Measurements from ENCODE around the gene SMC4.

Gene SMC4

GRCh38 chr3:160445854-160446253 is 46.4 kb downstream of the SMC4 start:
- H3K4me1 ChIP-seq (ENCODE audit: low read length) = peaks cover 17% of the 10 kb centered on the region
- H4K20me1 ChIP-seq (ENCODE audit: insufficient read depth, low read length) = peaks cover 4% of the 10 kb centered on the region; the same call in 1 of the 2 replicates
- H3K27ac ChIP-seq (ENCODE audit: low read length) = no peak overlapping the region
- no peak overlapping the region for H3K4me2 ChIP-seq (ENCODE audit: low read length)
- no peaks in the 10 kb centered on the region for H3K9me3 ChIP-seq (ENCODE audit: insufficient read depth, low read length)
- H2AFZ ChIP-seq (ENCODE audit: low read depth, low read length) = no peak overlapping the region
- peaks cover 79% of the 10 kb centered on the region for H3K79me2 ChIP-seq (ENCODE audit: low read length)
- H3K36me3 ChIP-seq (replicated peaks; ENCODE audit: low read depth, low read length) = peaks cover 32% of the 10 kb centered on the region
- H3K9ac ChIP-seq (ENCODE audit: low read length) = no peak overlapping the region
- TF ChIP-seq CTCF (IDR thresholded peaks at IDR 0.05; ENCODE audit: low read depth, low read length) (no peak), EZH2phosphoT487 (IDR thresholded peaks at IDR 0.05; ENCODE audit: low read depth) (no peak)
- no peak overlapping the region for H3K4me3 ChIP-seq (ENCODE audit: low read length)
- H3K27me3 ChIP-seq (ENCODE audit: low read depth, low read length) = no peaks in the 10 kb centered on the region

GRCh38 chr3:160446522-160447056 is 47.1 kb downstream of the SMC4 start:
- Histone ChIP-seq H3K4me2 (ENCODE audit: low read length) (no peak overlapping the region), H3K4me3 (ENCODE audit: low read length) (no peak overlapping the region), H2AFZ (ENCODE audit: low read depth, low read length) (no peak overlapping the region), H3K36me3 (replicated peaks; ENCODE audit: low read depth, low read length) (peaks cover 28% of the 10 kb centered on the region), H3K79me2 (ENCODE audit: low read length) (peaks cover 73% of the 10 kb centered on the region), H3K4me1 (ENCODE audit: low read length) (peaks cover 17% of the 10 kb centered on the region), H3K9me3 (ENCODE audit: insufficient read depth, low read length) (no peaks in the 10 kb centered on the region), H3K27ac (ENCODE audit: low read length) (no peak overlapping the region), H3K27me3 (ENCODE audit: low read depth, low read length) (no peaks in the 10 kb centered on the region), H3K9ac (ENCODE audit: low read length) (no peak overlapping the region), H4K20me1 (ENCODE audit: insufficient read depth, low read length) (no peaks in the 10 kb centered on the region)
- no peak for TF ChIP-seq CTCF (IDR thresholded peaks at IDR 0.05; ENCODE audit: low read depth, low read length)

- Histone ChIP-seq H3K4me2 (ENCODE audit: low read length) (no peak overlapping the region), H3K36me3 (replicated peaks; ENCODE audit: low read depth, low read length) (peaks cover 23% of the 10 kb centered on the region), H3K9ac (ENCODE audit: low read length) (no peak overlapping the region), H3K27me3 (ENCODE audit: low read depth, low read length) (no peaks in the 10 kb centered on the region), H3K27ac (ENCODE audit: low read length) (no peak overlapping the region), H3K79me2 (ENCODE audit: low read length) (peaks cover 65% of the 10 kb centered on the region), H4K20me1 (ENCODE audit: insufficient read depth, low read length) (no peaks in the 10 kb centered on the region), H3K9me3 (ENCODE audit: insufficient read depth, low read length) (no peaks in the 10 kb centered on the region), H3K4me1 (ENCODE audit: low read length) (peaks cover 17% of the 10 kb centered on the region), H2AFZ (ENCODE audit: low read depth, low read length) (no peak overlapping the region), H3K4me3 (ENCODE audit: low read length) (no peak overlapping the region)
- no peak for TF ChIP-seq CTCF (IDR thresholded peaks at IDR 0.05; ENCODE audit: low read depth, low read length)
- no peak for TF ChIP-seq EZH2phosphoT487 (IDR thresholded peaks at IDR 0.05; ENCODE audit: low read depth)
Observed at GRCh38 chr3:160447544-160447943, 48.1 kb downstream of the SMC4 start.

- peaks cover 52% of the 10 kb centered on the region for H3K79me2 ChIP-seq (ENCODE audit: low read length)
- H2AFZ ChIP-seq (ENCODE audit: low read depth, low read length) = peak overlapping the region; percentile 78
- H3K4me2 ChIP-seq (ENCODE audit: low read length) = peak overlapping the region; percentile 71
- peak overlapping the region; percentile 79 for H3K27ac ChIP-seq (ENCODE audit: low read length)
- peaks cover 17% of the 10 kb centered on the region for H3K4me1 ChIP-seq (ENCODE audit: low read length)
- peak overlapping the region; percentile 94 for H3K4me3 ChIP-seq (ENCODE audit: low read length)
- TF ChIP-seq CTCF (IDR thresholded peaks at IDR 0.05; ENCODE audit: low read depth, low read length) = no peak
- TF ChIP-seq EZH2phosphoT487 (IDR thresholded peaks at IDR 0.05; ENCODE audit: low read depth) = no peak
- H3K36me3 ChIP-seq (replicated peaks; ENCODE audit: low read depth, low read length) = peaks cover 17% of the 10 kb centered on the region
- H3K27me3 ChIP-seq (ENCODE audit: low read depth, low read length) = no peaks in the 10 kb centered on the region
- no peaks in the 10 kb centered on the region for H3K9me3 ChIP-seq (ENCODE audit: insufficient read depth, low read length)
- H4K20me1 ChIP-seq (ENCODE audit: insufficient read depth, low read length) = no peaks in the 10 kb centered on the region
- peak overlapping the region; percentile 92 for H3K9ac ChIP-seq (ENCODE audit: low read length)
Observed at GRCh38 chr3:160448845-160449635, 49.6 kb downstream of the SMC4 start.

Measured in OCI-LY3 (cell line).